Prostate gland (tissue), 2 donors: ENCODE results near the gene RHPN2. TPM values are rescaled to one million over a fixed set of nuclear protein-coding genes. Genes with fewer than 3 reads are reported as not detected.
A peak's percentile ranks its signal among the peaks of the same experiment; 100 is the strongest.
"Not testable (repeated sequence)": the region's sequence is repeated elsewhere in the genome, so short reads cannot be mapped to it uniquely, and the experiment has no call there.

Source experiments
- DNase-seq: peaks from one replicate; pipeline ENCODE4 v3.0.0-alpha.2; 2019; ENCODE audit warnings: low spot score
- H3K27ac ChIP-seq, 2 donors: fragments of 200-600 bp; sonication (generic); 2 replicates each; pipeline ENCODE4 v1.5.1; 2017 to 2019
- H3K27me3 ChIP-seq: fragments of 200-600 bp; sonication (generic); replicated peaks from 2 replicates; pipeline ENCODE4 v1.5.1; 2019; ENCODE audit not compliant: insufficient read depth
- H3K36me3 ChIP-seq, 2 donors: fragments of 200-600 bp; sonication (generic); 1 replicate in 1 of 2; 2 replicates in 1 of 2; pipeline versions ENCODE4 v1.5.1 to v1.8.1; 2017 to 2019
- H3K4me1 ChIP-seq: fragments of 200-600 bp; sonication (generic); replicated peaks from 2 replicates; pipeline ENCODE4 v1.5.1; 2019
- H3K4me3 ChIP-seq, 2 donors: fragments of 200-600 bp; sonication (generic); 2 replicates each; pipeline ENCODE4 v1.5.1; 2017 to 2019
- H3K9me3 ChIP-seq: fragments of 200-600 bp; sonication (generic); 2 replicates; pipeline ENCODE4 v1.5.1; 2017
- CTCF ChIP-seq, 4 experiments: fragments of 200-600 bp in 2 of 4; fragments of 450-650 bp in 2 of 4; sonication (generic) in 2 of 4; IDR thresholded peaks; 1 replicate in 3 of 4; 2 replicates in 1 of 4; pipeline ENCODE4 v1.5.1; 2016 to 2019; ENCODE audit warnings: antibody characterized with exemption in 4 of 4, mild to moderate bottlenecking in 2 of 4, moderate library complexity in 2 of 4
- POLR2A ChIP-seq: fragments of 450-650 bp; IDR thresholded peaks from one replicate; pipeline ENCODE4 v1.6.1; 2016; ENCODE audit warnings: antibody characterized with exemption, mild to moderate bottlenecking
- POLR2AphosphoS5 ChIP-seq: sonication (generic); formaldehyde crosslinking; IDR thresholded peaks from one replicate; pipeline ENCODE4 v1.6.1; 2017; ENCODE audit warnings: antibody characterized with exemption
- WGBS: methylation state at CpG from one replicate; pipeline ENCODE4 v1.1.5; 2018; 5-methylcytosine and 5-hydroxymethylcytosine counted together
- intact Hi-C: fragments of 100-400 bp; cut with DNase I; formaldehyde crosslinking; loops from one replicate; pipeline ENCODE4 v1.14.2; 2022
- total RNA-seq, 2 donors: library from RNA; depleted of rRNA; stranded (reverse); fragments of >200 nt; gene quantifications; one replicate each; pipeline ENCODE4 v1.1.0, GENCODE V29; 2016

RHPN2 gene
- total RNA-seq, 2 donors from 2014 or later = 46.2 to 95.0 TPM

GRCh38 chr19:33050110-33050509, 14.6 kb downstream of the RHPN2 start:
- Histone ChIP-seq H3K4me1 (peaks cover 4% of the 10 kb centered on the region), H3K9me3 (no peaks in the 10 kb centered on the region), H3K27me3 (no peaks in the 10 kb centered on the region), H3K27ac (peak overlapping the region in 1 of 2 donors; percentile 72), H3K4me3 (no peak overlapping the region), H3K36me3 (no peaks in the 10 kb centered on the region)
- WGBS = 86% methylated on average over 3 of the region's 3 CpGs
- no peak for DNase-seq
- TF ChIP-seq CTCF (IDR thresholded peaks at IDR 0.05) (no peak), POLR2AphosphoS5 (no peak), POLR2A (no peak)
- intact Hi-C loops = no loop called here

- Histone ChIP-seq H3K4me3 (no peak overlapping the region), H3K9me3 (no peaks in the 10 kb centered on the region), H3K27ac (peak overlapping the region; percentile 25 to 43), H3K27me3 (no peaks in the 10 kb centered on the region), H3K4me1 (peaks cover 5% of the 10 kb centered on the region), H3K36me3 (no peaks in the 10 kb centered on the region)
- intact Hi-C loops = no loop called here
- DNase-seq = no peak
- 79% methylated on average over 15 of the region's 15 CpGs for WGBS
- no peak for TF ChIP-seq CTCF (IDR thresholded peaks at IDR 0.05)
- no peak for TF ChIP-seq POLR2AphosphoS5
- no peak for TF ChIP-seq POLR2A
Measured at GRCh38 chr19:33048806-33049676, 15.6 kb downstream of the RHPN2 start.

GRCh38 chr19:33047422-33047821, 17.3 kb downstream of the RHPN2 start:
- no peak overlapping the region for H3K4me3 ChIP-seq
- WGBS = 55% methylated on average over 8 of the region's 8 CpGs
- TF ChIP-seq POLR2A (peak; percentile 47), POLR2AphosphoS5 (peak; percentile 7), CTCF (IDR thresholded peaks at IDR 0.05) (no peak)
- peak overlapping the region; percentile 38 to 39 for H3K27ac ChIP-seq
- H3K4me1 ChIP-seq = peaks cover 10% of the 10 kb centered on the region
- H3K9me3 ChIP-seq = no peaks in the 10 kb centered on the region
- H3K36me3 ChIP-seq = no peaks in the 10 kb centered on the region
- DNase-seq = no peak
- intact Hi-C loops = no loop called here
- no peaks in the 10 kb centered on the region for H3K27me3 ChIP-seq

- intact Hi-C loops, H3K9me3 ChIP-seq, DNase-seq, H3K4me3 ChIP-seq, H3K27me3 ChIP-seq, H3K4me1 ChIP-seq, H3K36me3 ChIP-seq: not testable (repeated sequence)
- 54% methylated on average over 3 of the region's 3 CpGs for WGBS
- peak overlapping the region; percentile 71 to 87 for H3K27ac ChIP-seq
Measured at GRCh38 chr19:33041828-33042160, 22.9 kb downstream of the RHPN2 start.

GRCh38 chr19:33040994-33041827, 23.5 kb downstream of the RHPN2 start:
- intact Hi-C loops = no loop called here
- 33% methylated on average over 9 of the region's 9 CpGs for WGBS
- H3K4me3 ChIP-seq = no peak overlapping the region
- no peaks in the 10 kb centered on the region for H3K36me3 ChIP-seq
- TF ChIP-seq POLR2A = peak; percentile 25
- TF ChIP-seq CTCF (IDR thresholded peaks at IDR 0.05) = no peak
- no peak for TF ChIP-seq POLR2AphosphoS5
- H3K4me1 ChIP-seq = peaks cover 5% of the 10 kb centered on the region
- no peaks in the 10 kb centered on the region for H3K9me3 ChIP-seq
- H3K27ac ChIP-seq = peak overlapping the region; percentile 71 to 87
- H3K27me3 ChIP-seq = no peaks in the 10 kb centered on the region
- no peak for DNase-seq
